GM12864 (cell line): Measurements from ENCODE around the gene ST6GALNAC1.
"Not testable (repeated sequence)": the region's sequence is repeated elsewhere in the genome, so short reads cannot be mapped to it uniquely, and the experiment has no call there.

ENCODE experiments used
- DNase-seq: peaks from one replicate; pipeline ENCODE4 v3.0.0-alpha.2; 2011; ENCODE audit warnings: low read depth
- H3K4me3 ChIP-seq: 2 replicates; pipeline ENCODE4 v1.5.1; 2011; ENCODE audit warnings: mild to moderate bottlenecking, low read depth, low read length, control low read depth
- TF ChIP-seq, protein P1 (sequence below): IDR thresholded peaks from 2 replicates; pipeline ENCODE4 v1.5.1; 2011; ENCODE audit warnings: low read depth, mild to moderate bottlenecking, moderate library complexity, low read length, control low read depth, inconsistent platforms; ENCODE audit errors: missing control alignments

Gene ST6GALNAC1

DNA sequence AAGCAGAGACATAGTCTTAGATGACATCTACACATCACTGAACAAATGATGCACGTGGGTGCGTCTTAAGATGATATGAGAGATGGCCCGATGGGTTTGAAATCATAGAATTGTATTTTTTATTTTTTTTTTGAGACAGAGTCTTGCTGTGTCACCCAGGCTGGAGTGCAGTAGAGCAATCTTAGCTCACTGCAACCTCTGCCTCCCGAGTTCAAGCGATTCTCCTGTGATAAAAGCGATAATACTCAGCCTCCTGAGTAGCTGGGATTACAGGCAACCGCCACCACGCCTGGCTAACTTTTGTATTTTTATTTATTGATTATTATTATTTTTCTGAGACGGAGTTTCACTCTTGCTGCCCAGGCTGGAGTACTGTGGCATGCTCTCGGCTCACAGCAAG, 5.3 kb downstream of the ST6GALNAC1 start:
- TF ChIP-seq, protein P1, sequence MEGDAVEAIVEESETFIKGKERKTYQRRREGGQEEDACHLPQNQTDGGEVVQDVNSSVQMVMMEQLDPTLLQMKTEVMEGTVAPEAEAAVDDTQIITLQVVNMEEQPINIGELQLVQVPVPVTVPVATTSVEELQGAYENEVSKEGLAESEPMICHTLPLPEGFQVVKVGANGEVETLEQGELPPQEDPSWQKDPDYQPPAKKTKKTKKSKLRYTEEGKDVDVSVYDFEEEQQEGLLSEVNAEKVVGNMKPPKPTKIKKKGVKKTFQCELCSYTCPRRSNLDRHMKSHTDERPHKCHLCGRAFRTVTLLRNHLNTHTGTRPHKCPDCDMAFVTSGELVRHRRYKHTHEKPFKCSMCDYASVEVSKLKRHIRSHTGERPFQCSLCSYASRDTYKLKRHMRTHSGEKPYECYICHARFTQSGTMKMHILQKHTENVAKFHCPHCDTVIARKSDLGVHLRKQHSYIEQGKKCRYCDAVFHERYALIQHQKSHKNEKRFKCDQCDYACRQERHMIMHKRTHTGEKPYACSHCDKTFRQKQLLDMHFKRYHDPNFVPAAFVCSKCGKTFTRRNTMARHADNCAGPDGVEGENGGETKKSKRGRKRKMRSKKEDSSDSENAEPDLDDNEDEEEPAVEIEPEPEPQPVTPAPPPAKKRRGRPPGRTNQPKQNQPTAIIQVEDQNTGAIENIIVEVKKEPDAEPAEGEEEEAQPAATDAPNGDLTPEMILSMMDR: no peak
- no peak for DNase-seq
- H3K4me3 ChIP-seq: no peak overlapping the region

DNA sequence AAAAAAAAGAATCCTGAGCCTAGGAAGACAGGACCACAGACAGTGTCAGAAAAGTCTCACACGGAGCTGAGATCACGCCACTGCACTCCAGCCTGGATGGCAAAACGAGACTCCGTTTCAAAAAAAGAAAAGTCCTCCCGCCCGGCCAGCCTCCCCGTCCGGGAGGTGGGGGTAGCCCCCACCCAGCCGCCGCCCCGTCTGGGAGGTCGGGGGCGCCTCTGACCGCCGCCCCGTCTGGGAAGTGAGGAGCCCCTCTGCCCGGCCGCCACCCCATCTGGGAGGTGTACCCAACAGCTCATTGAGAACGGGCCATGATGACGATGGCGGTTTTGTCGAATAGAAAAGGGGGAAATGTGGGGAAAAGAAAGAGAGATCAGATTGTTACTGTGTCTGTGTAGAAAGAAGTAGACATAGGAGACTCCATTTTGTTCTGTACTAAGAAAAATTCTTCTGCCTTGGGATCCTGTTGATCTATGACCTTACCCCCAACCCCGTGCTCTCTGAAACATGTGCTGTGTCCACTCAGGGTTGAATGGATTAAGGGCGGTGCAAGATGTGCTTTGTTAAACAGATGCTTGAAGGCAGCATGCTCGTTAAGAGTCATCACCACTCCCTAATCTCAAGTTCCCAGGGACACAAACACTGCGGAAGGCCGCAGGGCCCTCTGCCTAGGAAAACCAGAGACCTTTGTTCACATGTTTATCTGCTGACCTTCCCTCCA, 6.9 kb downstream of the ST6GALNAC1 start:
- H3K4me3 ChIP-seq, DNase-seq: not testable (repeated sequence)

DNA sequence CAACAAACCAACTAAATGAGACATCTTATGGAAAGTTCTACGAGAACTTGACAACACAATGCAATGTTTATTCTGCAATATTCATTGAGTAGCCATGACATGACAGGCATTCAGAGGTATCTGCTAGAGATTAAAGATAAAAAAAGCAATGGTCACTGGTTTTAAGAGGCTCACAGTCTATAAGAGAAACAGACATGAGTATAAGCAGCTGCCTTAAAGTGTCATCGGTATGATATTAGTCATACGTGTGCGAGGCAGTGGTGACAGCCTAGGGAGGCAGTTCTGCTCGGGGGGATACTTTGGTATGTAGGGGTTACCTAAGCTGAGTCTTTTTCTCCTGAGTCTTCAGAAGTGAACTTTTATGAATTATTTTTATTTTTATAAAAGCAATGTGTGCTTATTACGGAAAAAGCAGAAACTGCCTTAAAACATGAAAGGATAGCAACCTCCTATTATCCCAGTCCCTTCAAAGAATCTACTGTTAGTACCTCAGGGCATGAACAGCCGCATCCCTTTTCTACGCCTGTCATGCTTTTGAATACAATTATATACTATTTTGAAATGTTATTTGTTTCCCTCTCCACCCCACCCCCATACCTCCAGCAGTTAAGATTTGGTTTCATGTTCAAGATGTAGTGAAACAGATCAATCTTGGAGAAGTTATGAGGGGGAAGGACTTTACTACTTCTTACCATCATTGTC, 7.7 kb downstream of the ST6GALNAC1 start:
- no peak overlapping the region for H3K4me3 ChIP-seq
- TF ChIP-seq, protein P1: no peak
- no peak for DNase-seq

GRCh38 chr17:76635039-76635438, 8.5 kb downstream of the ST6GALNAC1 start:
- TF ChIP-seq, protein P1: no peak
- DNase-seq: no peak
- H3K4me3 ChIP-seq: no peak overlapping the region

DNA sequence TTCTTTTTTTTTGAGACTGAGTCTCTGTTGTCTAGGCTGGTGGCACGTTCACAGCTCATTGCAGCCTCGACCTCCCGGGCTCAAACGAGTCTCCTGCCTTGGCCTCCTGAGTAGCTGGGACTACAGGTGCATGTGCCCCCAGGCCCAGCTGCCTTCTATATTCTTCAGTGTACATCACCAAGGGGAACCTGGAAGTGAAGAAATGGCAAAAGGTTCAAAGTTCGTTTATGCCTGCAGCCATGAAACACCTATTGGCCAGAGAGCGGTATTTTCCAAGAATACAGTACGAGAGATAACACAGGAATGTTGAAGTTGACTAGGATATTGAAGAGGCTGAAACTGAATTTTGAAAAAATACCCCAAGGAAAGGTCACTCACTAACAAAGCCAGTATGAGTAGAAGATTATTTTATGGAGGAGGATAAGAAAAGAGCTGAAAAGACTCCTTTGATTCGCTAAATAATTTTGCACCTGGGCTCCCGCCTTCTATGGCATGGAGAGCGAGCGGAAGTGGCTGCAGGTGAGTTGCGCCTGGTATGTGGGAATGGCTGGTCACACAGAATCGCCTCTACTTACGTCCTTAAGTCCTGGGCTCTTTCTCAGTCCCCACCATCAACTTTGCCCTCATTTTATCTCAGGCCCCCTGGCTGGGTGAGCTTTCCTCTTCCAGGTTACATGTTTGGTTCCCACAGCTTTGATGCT, 9.8 kb downstream of the ST6GALNAC1 start:
- TF ChIP-seq, protein P1: no peak
- no peak for DNase-seq
- H3K4me3 ChIP-seq: no peak overlapping the region

DNA sequence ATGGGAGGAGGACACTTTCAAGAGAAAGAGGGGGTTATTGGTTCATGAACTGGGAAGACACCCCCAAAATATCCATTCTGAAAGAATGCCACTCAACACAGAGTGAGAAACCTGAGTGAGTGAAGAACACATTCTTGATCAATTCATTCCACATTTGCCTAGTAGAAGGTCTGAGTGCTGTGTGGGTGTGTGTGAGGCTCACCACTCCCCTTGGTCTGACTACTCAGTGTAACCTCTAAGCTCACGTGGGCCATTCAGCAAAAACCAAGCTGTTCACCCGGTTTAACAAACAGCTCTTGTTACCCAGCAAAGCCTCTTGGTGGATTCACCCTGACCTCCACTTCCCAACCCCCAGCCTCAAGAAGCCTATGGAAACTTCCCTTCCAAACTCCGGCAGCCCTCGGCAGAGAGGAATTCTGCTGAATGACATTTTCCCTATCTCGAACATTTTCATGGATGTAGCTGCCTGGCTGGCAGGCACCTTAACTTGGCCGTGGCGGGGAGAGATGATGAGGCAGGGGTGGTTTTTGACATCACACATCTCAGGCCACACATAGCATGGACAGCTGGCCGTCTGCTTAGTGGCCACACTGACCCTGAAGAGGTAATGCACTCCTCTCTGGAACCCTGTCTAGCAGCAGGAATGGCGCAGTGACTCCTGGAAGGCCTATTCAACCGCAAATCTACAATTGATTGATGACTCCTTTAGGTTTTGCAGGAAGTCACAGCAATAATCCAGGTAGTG, 11.6 kb downstream of the ST6GALNAC1 start:
- no peak overlapping the region for H3K4me3 ChIP-seq
- no peak for DNase-seq
- TF ChIP-seq, protein P1: no peak

DNA sequence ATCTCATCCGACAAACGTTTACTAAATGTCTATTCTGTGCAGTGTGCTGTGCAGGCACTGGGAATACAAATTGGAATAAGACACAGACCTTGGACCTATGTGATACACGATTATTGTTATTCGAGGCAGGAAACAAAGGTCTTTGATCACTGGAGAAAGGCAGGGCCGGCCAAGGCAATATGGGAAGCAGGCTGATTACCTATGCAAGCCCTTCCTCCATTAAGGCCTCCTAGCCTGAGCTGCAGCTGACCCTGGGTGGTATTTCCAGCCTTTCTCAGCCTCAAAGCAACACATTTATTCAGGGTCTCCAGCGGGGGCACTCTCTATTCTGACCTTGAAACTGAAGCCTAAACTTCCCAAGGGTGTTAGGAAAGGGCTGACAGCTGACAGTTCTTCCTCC, 13.4 kb downstream of the ST6GALNAC1 start:
- TF ChIP-seq, protein P1: no peak
- H3K4me3 ChIP-seq: no peak overlapping the region
- no peak for DNase-seq
